ENCODE measurements around the gene CHD3. TPM values are rescaled to one million over a fixed set of nuclear protein-coding genes. Genes with fewer than 3 reads are reported as not detected.

CHD3 gene
- total and polyA plus RNA-seq, 2 donors (not counting 1 experiment from before 2014, with no cell fraction given) = 68.1 to 69.1 TPM

DNA sequence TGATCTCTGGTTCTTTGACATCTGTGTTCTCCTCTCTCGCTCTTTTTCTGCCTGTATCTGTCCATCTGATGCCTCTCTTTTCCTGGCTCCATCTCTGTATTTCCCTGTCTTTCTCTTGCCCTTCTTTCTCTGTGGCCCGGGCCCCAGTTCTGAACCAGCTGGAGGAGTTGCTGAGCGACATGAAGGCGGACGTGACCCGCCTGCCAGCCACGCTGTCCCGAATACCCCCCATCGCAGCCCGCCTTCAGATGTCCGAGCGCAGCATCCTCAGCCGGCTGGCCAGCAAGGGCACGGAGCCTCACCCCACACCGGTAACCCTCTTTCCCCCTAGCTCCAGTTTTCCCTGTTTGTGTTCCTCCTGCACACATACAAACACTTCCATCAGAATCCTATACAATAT is 21.7 kb downstream of the CHD3 start:
- Histone ChIP-seq H3K36me3 (replicated peaks in 1 of 2; ENCODE audit: control extremely low read depth in 1 of 2, control insufficient read depth in 1 of 2, extremely low read depth in 1 of 2, insufficient read depth in 2 of 2, low read length in 1 of 2) (peaks cover 7 to 50% of the 10 kb centered on the region in 2 experiments), H3K79me2 (ENCODE audit: control insufficient read depth, insufficient read depth, low read length) (no peaks in the 10 kb centered on the region), H3K4me2 (replicated peaks; ENCODE audit: low read depth, low read length, poor library complexity, severe bottlenecking) (no peak overlapping the region), H3K9me3 (ENCODE audit: control extremely low read depth in 1 of 3, control insufficient read depth in 2 of 3, insufficient read depth in 1 of 3, low read length in 2 of 3) (no peaks in the 10 kb centered on the region), H3K4me1 (ENCODE audit: control insufficient read depth in 2 of 2, insufficient read depth in 2 of 2, low read length in 2 of 2) (peaks cover 5 to 7% of the 10 kb centered on the region in 2 donors), H3K9ac (ENCODE audit: low read length) (no peak overlapping the region), H3K27ac (ENCODE audit: low read length in 2 of 2) (no peak overlapping the region), H2AFZ (ENCODE audit: insufficient read depth, low read depth, low read length, poor library complexity, severe bottlenecking) (no peak overlapping the region), H4K20me1 (ENCODE audit: control insufficient read depth, insufficient read depth, low read length, poor library complexity, severe bottlenecking) (no peaks in the 10 kb centered on the region), H3K4me3 (ENCODE audit: control extremely low read depth in 1 of 5, extremely low read depth in 1 of 5, insufficient read depth in 1 of 5, low read depth in 2 of 5, low read length in 4 of 5) (no peak overlapping the region), H3K27me3 (replicated peaks in 1 of 4; ENCODE audit: control extremely low read depth in 1 of 4, control insufficient read depth in 3 of 4, insufficient read depth in 4 of 4, low read length in 3 of 4) (no peaks in the 10 kb centered on the region)
- ATAC-seq (ENCODE audit: low read depth) (no peak), DNase-seq (no peak)
- intact Hi-C loops (cut with micrococcal nuclease) = no loop called here
- Mint-ChIP-seq H3K4me3 (no peak overlapping the region), H3K4me1 (peaks cover 11% of the 10 kb centered on the region), H3K27ac (no peak overlapping the region), H3K9me3 (ENCODE audit: insufficient read depth) (no peaks in the 10 kb centered on the region), H3K27me3 (no peaks in the 10 kb centered on the region)
- ChIA-PET POLR2A (no interaction called here), CTCF (interaction anchor here (1.0 to 16.7 kb wide), 4 partner anchors 19 to 152 kb away, joined by 3 to 284 read pairs (median 40); partner anchors contain the start of gene KCNAB3)
- no peak for TF ChIP-seq EZH2 (IDR thresholded peaks at IDR 0.05; ENCODE audit: borderline replicate concordance, insufficient read depth, low read depth, low read length, poor library complexity, severe bottlenecking)
- no peak for TF ChIP-seq CTCF (IDR thresholded peaks at IDR 0.05)
- 96% methylated on average over 15 of the region's 15 CpGs for WGBS (ENCODE audit: insufficient coverage)

GRCh38 chr17:7910711-7911110 is 22.1 kb downstream of the CHD3 start:
- peaks cover 7 to 8% of the 10 kb centered on the region in 2 donors for H3K4me1 ChIP-seq (ENCODE audit: control insufficient read depth in 2 of 2, insufficient read depth in 2 of 2, low read length in 2 of 2)
- H3K4me1 Mint-ChIP-seq = peaks cover 16% of the 10 kb centered on the region
- no peaks in the 10 kb centered on the region for H3K9me3 Mint-ChIP-seq (ENCODE audit: insufficient read depth)
- H3K27me3 Mint-ChIP-seq = no peaks in the 10 kb centered on the region
- peaks cover 7 to 47% of the 10 kb centered on the region in 2 experiments for H3K36me3 ChIP-seq (replicated peaks in 1 of 2; ENCODE audit: control extremely low read depth in 1 of 2, control insufficient read depth in 1 of 2, extremely low read depth in 1 of 2, insufficient read depth in 2 of 2, low read length in 1 of 2)
- no peak overlapping the region for H3K4me3 ChIP-seq (ENCODE audit: control extremely low read depth in 1 of 5, extremely low read depth in 1 of 5, insufficient read depth in 1 of 5, low read depth in 2 of 5, low read length in 4 of 5)
- H3K9ac ChIP-seq (ENCODE audit: low read length) = no peak overlapping the region
- H3K4me3 Mint-ChIP-seq = no peak overlapping the region
- 100% methylated on average over 12 of the region's 13 CpGs for WGBS (ENCODE audit: insufficient coverage)
- H3K9me3 ChIP-seq (ENCODE audit: control extremely low read depth in 1 of 3, control insufficient read depth in 2 of 3, insufficient read depth in 1 of 3, low read length in 2 of 3) = no peaks in the 10 kb centered on the region
- H3K4me2 ChIP-seq (replicated peaks; ENCODE audit: low read depth, low read length, poor library complexity, severe bottlenecking) = no peak overlapping the region
- ChIA-PET CTCF (interaction anchor here (1.0 to 16.7 kb wide), 4 partner anchors 19 to 151 kb away, joined by 3 to 284 read pairs (median 40); partner anchors contain the start of gene KCNAB3), POLR2A (no interaction called here)
- no peaks in the 10 kb centered on the region for H4K20me1 ChIP-seq (ENCODE audit: control insufficient read depth, insufficient read depth, low read length, poor library complexity, severe bottlenecking)
- H3K79me2 ChIP-seq (ENCODE audit: control insufficient read depth, insufficient read depth, low read length) = no peaks in the 10 kb centered on the region
- H3K27ac Mint-ChIP-seq = no peak overlapping the region
- TF ChIP-seq CTCF (IDR thresholded peaks at IDR 0.05) (no peak), EZH2 (IDR thresholded peaks at IDR 0.05; ENCODE audit: borderline replicate concordance, insufficient read depth, low read depth, low read length, poor library complexity, severe bottlenecking) (no peak)
- no peak overlapping the region for H3K27ac ChIP-seq (ENCODE audit: low read length in 2 of 2)
- no peaks in the 10 kb centered on the region for H3K27me3 ChIP-seq (replicated peaks in 1 of 4; ENCODE audit: control extremely low read depth in 1 of 4, control insufficient read depth in 3 of 4, insufficient read depth in 4 of 4, low read length in 3 of 4)
- intact Hi-C loops (cut with micrococcal nuclease) = no loop called here
- no peak overlapping the region for H2AFZ ChIP-seq (ENCODE audit: insufficient read depth, low read depth, low read length, poor library complexity, severe bottlenecking)
- ATAC-seq (ENCODE audit: low read depth) (no peak), DNase-seq (no peak)

Measured in B cell (primary cell).